Osteoblast (primary cell): Measurements from ENCODE around the gene KNSTRN. TPM values are rescaled to one million over a fixed set of nuclear protein-coding genes. Genes with fewer than 3 reads are reported as not detected.

Source experiments
- DNase-seq: peaks from one replicate; pipeline ENCODE4 v3.0.0; 2011; ENCODE audit warnings: low spot score, mixed read lengths; ENCODE audit not compliant: insufficient read length; ENCODE audit errors: missing footprints
- H2AFZ ChIP-seq: 2 replicates; pipeline ENCODE4 v1.6.0; 2011; ENCODE audit warnings: mild to moderate bottlenecking, low read length
- H3K27ac ChIP-seq: 2 replicates; pipeline ENCODE4 v1.5.1; 2011; ENCODE audit warnings: mild to moderate bottlenecking, low read depth, low read length, moderate library complexity
- H3K27me3 ChIP-seq: 2 replicates; pipeline ENCODE4 v1.6.0; 2012; ENCODE audit warnings: mild to moderate bottlenecking, control low read depth, inconsistent platforms, low read length, moderate library complexity; ENCODE audit not compliant: insufficient read depth
- H3K36me3 ChIP-seq: 2 replicates; pipeline ENCODE4 v1.5.1; 2011; ENCODE audit warnings: mild to moderate bottlenecking, low read length, control low read depth, moderate library complexity; ENCODE audit not compliant: insufficient read depth
- H3K4me1 ChIP-seq: 2 replicates; pipeline ENCODE4 v1.5.1; 2011; ENCODE audit warnings: mild to moderate bottlenecking, low read length, control low read depth, moderate library complexity; ENCODE audit not compliant: insufficient read depth
- H3K4me2 ChIP-seq: 2 replicates; pipeline ENCODE4 v1.6.0; 2011; ENCODE audit warnings: mild to moderate bottlenecking, low read length; ENCODE audit not compliant: insufficient read depth
- H3K4me3 ChIP-seq: fragments of 200-600 bp; sonication (generic); 3 replicates; pipeline ENCODE4 v1.5.1; 2012; ENCODE audit warnings: mild to moderate bottlenecking, low read length, inconsistent platforms; ENCODE audit not compliant: insufficient read depth
- H3K79me2 ChIP-seq: 2 replicates; pipeline ENCODE4 v1.6.0; 2012; ENCODE audit warnings: mild to moderate bottlenecking, low read length, control low read depth, inconsistent platforms; ENCODE audit not compliant: insufficient read depth
- H3K9me3 ChIP-seq: 2 replicates; pipeline ENCODE4 v1.5.1; 2011; ENCODE audit warnings: low read depth, low read length, control low read depth
- H4K20me1 ChIP-seq: 2 replicates; pipeline ENCODE4 v1.6.0; 2012; ENCODE audit warnings: mild to moderate bottlenecking, low read length, control low read depth; ENCODE audit not compliant: insufficient read depth
- total RNA-seq: library from RNA; depleted of rRNA; stranded (reverse); fragments of >200 nt; gene quantifications from 2 replicates; pipeline ENCODE4 v1.2.3, GENCODE V29; 2012
- TF ChIP-seq, protein P1 (sequence below): IDR thresholded peaks from 2 replicates; pipeline ENCODE4 v1.5.1; 2011; ENCODE audit warnings: mild to moderate bottlenecking, low read depth, low read length, moderate library complexity; ENCODE audit errors: extremely low read depth

Gene KNSTRN
- total RNA-seq, 1 donor, result 19.9 TPM

DNA sequence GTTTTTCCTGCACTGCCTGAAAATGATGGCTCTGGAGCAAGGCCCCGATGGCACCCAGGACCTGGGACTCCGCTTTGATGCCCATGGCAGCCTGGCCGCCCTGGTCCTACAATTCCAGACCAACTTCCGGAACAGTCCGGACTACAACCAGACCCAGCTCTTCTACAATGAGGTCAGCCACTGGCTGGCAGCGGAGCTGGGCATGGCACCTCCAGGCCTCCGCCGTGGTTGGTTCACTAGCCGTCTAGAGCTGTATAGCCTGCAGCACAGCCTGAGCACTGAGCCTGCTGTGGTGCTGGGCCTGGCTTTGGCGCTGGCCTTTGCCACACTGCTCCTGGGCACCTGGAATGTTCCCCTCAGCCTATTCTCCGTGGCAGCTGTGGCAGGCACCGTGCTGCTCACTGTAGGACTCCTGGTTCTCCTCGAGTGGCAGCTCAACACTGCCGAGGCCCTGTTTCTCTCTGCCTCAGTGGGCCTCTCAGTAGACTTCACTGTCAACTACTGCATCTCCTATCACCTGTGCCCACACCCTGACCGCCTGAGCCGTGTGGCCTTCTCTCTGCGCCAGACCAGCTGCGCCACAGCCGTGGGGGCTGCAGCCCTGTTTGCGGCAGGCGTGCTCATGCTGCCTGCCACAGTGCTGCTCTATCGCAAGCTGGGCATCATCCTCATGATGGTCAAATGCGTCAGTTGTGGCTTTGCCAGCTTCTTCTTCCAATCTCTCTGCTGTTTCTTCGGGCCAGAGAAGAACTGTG is 13.6 kb upstream of the KNSTRN start:
- TF ChIP-seq, protein P1, sequence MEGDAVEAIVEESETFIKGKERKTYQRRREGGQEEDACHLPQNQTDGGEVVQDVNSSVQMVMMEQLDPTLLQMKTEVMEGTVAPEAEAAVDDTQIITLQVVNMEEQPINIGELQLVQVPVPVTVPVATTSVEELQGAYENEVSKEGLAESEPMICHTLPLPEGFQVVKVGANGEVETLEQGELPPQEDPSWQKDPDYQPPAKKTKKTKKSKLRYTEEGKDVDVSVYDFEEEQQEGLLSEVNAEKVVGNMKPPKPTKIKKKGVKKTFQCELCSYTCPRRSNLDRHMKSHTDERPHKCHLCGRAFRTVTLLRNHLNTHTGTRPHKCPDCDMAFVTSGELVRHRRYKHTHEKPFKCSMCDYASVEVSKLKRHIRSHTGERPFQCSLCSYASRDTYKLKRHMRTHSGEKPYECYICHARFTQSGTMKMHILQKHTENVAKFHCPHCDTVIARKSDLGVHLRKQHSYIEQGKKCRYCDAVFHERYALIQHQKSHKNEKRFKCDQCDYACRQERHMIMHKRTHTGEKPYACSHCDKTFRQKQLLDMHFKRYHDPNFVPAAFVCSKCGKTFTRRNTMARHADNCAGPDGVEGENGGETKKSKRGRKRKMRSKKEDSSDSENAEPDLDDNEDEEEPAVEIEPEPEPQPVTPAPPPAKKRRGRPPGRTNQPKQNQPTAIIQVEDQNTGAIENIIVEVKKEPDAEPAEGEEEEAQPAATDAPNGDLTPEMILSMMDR, result no peak

DNA sequence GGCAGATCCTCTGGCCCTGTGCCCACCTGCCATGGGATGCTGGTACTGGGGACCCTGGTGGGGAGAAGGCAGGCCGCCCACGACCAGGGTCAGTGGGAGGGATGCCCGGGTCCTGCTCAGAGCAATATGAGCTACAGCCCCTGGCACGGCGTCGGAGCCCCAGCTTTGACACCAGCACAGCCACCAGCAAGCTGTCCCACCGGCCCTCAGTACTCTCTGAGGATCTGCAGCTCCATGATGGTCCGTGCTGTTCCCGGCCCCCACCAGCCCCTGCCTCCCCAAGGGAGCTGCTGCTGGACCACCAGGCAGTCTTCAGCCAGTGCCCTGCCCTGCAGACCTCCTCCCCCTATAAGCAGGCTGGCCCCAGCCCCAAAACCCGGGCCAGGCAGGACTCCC is 13.0 kb upstream of the KNSTRN start:
- H3K27me3 ChIP-seq, result no peaks in the 10 kb centered on the region
- H3K4me2 ChIP-seq, result no peak overlapping the region
- no peak overlapping the region for H3K27ac ChIP-seq
- H3K36me3 ChIP-seq, result no peaks in the 10 kb centered on the region
- TF ChIP-seq, protein P1, result no peak
- no peak overlapping the region for H3K4me3 ChIP-seq
- H3K79me2 ChIP-seq, result no peaks in the 10 kb centered on the region
- no peaks in the 10 kb centered on the region for H4K20me1 ChIP-seq
- DNase-seq, result peak; percentile 29
- peaks cover 14% of the 10 kb centered on the region for H3K4me1 ChIP-seq
- H2AFZ ChIP-seq, result no peak overlapping the region
- H3K9me3 ChIP-seq, result no peaks in the 10 kb centered on the region

More for the DNA sequence above, 13.6 kb upstream of the KNSTRN start:
- no peaks in the 10 kb centered on the region for H3K9me3 ChIP-seq
- H3K36me3 ChIP-seq, result no peaks in the 10 kb centered on the region
- peak overlapping the region; percentile 69 for H3K4me2 ChIP-seq
- no peaks in the 10 kb centered on the region for H4K20me1 ChIP-seq
- H3K4me3 ChIP-seq, result no peak overlapping the region
- H3K27me3 ChIP-seq, result peaks cover under 1% of the 10 kb centered on the region
- H2AFZ ChIP-seq, result no peak overlapping the region
- H3K4me1 ChIP-seq, result peaks cover 14% of the 10 kb centered on the region
- no peaks in the 10 kb centered on the region for H3K79me2 ChIP-seq
- H3K27ac ChIP-seq, result no peak overlapping the region
- peak; percentile 82 for DNase-seq

DNA sequence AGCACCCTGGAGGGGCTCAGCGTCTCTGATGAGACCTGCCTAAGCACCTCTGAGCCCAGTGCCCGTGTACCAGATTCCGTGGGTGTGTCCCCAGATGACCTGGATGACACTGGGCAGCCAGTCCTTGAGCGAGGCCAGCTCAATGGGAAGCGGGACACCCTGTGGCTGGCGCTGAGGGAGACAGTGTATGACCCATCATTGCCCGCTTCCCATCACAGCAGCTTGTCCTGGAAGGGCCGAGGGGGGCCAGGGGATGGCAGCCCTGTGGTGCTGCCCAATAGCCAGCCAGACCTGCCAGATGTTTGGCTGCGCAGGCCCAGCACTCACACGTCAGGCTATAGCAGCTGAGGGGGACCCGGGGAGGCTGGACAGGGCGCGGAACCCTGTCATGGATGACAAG is 12.6 kb upstream of the KNSTRN start:
- TF ChIP-seq, protein P1, result no peak
- no peak overlapping the region for H3K4me3 ChIP-seq
- no peak overlapping the region for H3K4me2 ChIP-seq
- DNase-seq, result peak; percentile 25
- no peaks in the 10 kb centered on the region for H3K36me3 ChIP-seq
- no peak overlapping the region for H2AFZ ChIP-seq
- H3K9me3 ChIP-seq, result no peaks in the 10 kb centered on the region
- H3K27me3 ChIP-seq, result no peaks in the 10 kb centered on the region
- no peaks in the 10 kb centered on the region for H3K79me2 ChIP-seq
- no peak overlapping the region for H3K27ac ChIP-seq
- H4K20me1 ChIP-seq, result no peaks in the 10 kb centered on the region
- peaks cover 14% of the 10 kb centered on the region for H3K4me1 ChIP-seq

DNA sequence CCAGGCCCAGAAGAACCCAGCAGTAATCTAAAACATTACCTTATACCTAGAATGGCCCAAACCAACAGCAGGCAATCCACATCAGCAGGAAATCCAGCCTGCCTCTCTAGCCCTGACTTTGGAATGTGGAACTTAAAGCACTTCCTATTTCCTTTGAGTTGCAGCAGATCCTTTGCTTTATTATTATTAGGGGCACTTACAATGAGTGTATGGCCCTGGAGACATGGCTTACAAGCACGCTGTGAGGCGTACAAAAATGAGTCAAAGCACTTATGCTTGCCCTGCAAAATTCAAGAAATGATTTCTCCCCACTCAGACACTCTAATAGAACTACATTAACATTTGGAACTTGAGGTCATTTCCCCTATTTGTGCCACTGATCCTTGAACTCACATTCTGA is 9.5 kb upstream of the KNSTRN start:
- TF ChIP-seq, protein P1, result no peak
- peak; percentile 92 for DNase-seq

More for the DNA sequence above, 9.5 kb upstream of the KNSTRN start:
- H3K4me1 ChIP-seq, result peaks cover 14% of the 10 kb centered on the region
- H3K4me2 ChIP-seq, result no peak overlapping the region
- H3K9me3 ChIP-seq, result no peaks in the 10 kb centered on the region
- peak overlapping the region; percentile 15 for H2AFZ ChIP-seq
- no peak overlapping the region for H3K27ac ChIP-seq
- H3K4me3 ChIP-seq, result no peak overlapping the region
- no peaks in the 10 kb centered on the region for H4K20me1 ChIP-seq
- H3K36me3 ChIP-seq, result no peaks in the 10 kb centered on the region
- no peaks in the 10 kb centered on the region for H3K79me2 ChIP-seq
- H3K27me3 ChIP-seq, result no peaks in the 10 kb centered on the region
